Measurements from ENCODE around the gene CAMK2A.

The CAMK2A gene

DNA sequence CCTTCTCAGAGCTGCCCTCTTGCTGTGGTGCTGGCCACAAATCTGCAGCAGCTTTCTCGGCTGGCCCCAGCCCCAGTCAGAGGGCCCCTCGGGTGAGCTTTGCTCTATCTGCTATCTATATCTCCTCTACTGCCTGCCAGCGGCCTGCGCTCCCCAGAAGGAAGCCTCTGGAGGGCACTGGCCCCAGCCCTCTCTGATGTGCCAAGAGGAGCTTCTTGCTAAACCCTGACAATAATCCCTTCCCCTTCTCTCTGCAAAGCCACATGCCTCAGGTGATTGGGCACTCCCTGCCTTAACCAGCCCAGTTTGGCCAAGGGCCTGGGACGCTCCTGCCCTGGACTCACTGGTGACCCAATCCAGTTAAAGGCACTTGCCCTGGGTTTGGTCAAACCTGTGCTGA is 42.7 kb downstream of the CAMK2A start:
- H3K4me2 ChIP-seq (ENCODE audit: low read length) = no peak overlapping the region
- no peaks in the 10 kb centered on the region for H3K36me3 ChIP-seq (ENCODE audit: insufficient read depth, low read length)
- H3K4me3 ChIP-seq (ENCODE audit: low read length) = no peak overlapping the region
- H3K4me1 ChIP-seq (ENCODE audit: control insufficient read depth, insufficient read depth, low read length) = peaks cover 9% of the 10 kb centered on the region
- no peaks in the 10 kb centered on the region for H3K9me3 ChIP-seq (replicated peaks; ENCODE audit: low read length)
- peaks cover 20% of the 10 kb centered on the region for H3K27me3 ChIP-seq (ENCODE audit: control insufficient read depth, insufficient read depth, low read length)
- H3K9ac ChIP-seq (ENCODE audit: low read depth, low read length) = no peak overlapping the region

DNA sequence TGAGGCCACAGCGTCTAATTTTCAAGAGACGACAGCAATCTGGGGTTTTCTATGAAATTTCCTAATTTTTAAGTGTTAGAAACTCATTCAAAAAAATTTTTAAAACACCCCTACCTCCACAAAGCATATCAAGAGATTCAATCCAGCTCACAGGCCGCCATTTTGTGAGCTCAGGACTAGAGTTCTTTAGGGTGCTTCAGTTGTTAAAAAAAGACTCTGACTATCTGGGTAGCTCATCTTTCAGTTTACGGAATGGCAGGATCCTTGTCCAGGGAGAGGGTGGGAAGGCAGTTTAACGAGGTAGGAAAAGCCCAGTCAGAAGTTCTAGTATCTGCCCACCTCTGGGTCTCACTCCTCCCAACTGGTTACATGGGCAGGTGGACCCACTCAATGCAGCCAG is 43.1 kb downstream of the CAMK2A start:
- no peaks in the 10 kb centered on the region for H3K36me3 ChIP-seq (ENCODE audit: insufficient read depth, low read length)
- peaks cover 9% of the 10 kb centered on the region for H3K4me1 ChIP-seq (ENCODE audit: control insufficient read depth, insufficient read depth, low read length)
- no peaks in the 10 kb centered on the region for H3K9me3 ChIP-seq (replicated peaks; ENCODE audit: low read length)
- peaks cover 15% of the 10 kb centered on the region for H3K27me3 ChIP-seq (ENCODE audit: control insufficient read depth, insufficient read depth, low read length)
- H3K4me2 ChIP-seq (ENCODE audit: low read length) = no peak overlapping the region
- H3K9ac ChIP-seq (ENCODE audit: low read depth, low read length) = no peak overlapping the region
- no peak overlapping the region for H3K4me3 ChIP-seq (ENCODE audit: low read length)

DNA sequence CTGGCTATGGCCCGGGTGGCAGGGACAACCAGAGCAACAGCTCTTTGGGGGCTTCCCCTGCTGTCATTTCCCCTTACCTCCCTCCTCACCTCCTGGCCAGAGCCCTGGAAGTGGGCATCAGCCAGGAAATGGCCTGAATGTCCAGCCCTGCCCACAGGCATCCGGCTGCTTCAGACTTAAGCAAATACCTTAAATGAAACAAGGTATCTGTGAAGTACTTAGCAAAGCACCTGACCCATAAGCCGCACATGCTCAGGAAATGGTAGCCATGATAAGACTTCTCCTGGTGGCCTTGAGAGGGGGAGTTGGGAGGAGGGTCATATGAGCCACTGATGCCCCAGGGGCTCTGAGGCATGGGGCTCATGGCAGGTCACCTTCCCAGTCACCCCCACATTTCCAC is 43.8 kb downstream of the CAMK2A start:
- Histone ChIP-seq H3K4me1 (ENCODE audit: control insufficient read depth, insufficient read depth, low read length) (peaks cover 9% of the 10 kb centered on the region), H3K9ac (ENCODE audit: low read depth, low read length) (no peak overlapping the region), H3K27me3 (ENCODE audit: control insufficient read depth, insufficient read depth, low read length) (peaks cover 13% of the 10 kb centered on the region), H3K36me3 (ENCODE audit: insufficient read depth, low read length) (no peaks in the 10 kb centered on the region), H3K4me3 (ENCODE audit: low read length) (peak overlapping the region; percentile 27), H3K4me2 (ENCODE audit: low read length) (no peak overlapping the region), H3K9me3 (replicated peaks; ENCODE audit: low read length) (no peaks in the 10 kb centered on the region)

DNA sequence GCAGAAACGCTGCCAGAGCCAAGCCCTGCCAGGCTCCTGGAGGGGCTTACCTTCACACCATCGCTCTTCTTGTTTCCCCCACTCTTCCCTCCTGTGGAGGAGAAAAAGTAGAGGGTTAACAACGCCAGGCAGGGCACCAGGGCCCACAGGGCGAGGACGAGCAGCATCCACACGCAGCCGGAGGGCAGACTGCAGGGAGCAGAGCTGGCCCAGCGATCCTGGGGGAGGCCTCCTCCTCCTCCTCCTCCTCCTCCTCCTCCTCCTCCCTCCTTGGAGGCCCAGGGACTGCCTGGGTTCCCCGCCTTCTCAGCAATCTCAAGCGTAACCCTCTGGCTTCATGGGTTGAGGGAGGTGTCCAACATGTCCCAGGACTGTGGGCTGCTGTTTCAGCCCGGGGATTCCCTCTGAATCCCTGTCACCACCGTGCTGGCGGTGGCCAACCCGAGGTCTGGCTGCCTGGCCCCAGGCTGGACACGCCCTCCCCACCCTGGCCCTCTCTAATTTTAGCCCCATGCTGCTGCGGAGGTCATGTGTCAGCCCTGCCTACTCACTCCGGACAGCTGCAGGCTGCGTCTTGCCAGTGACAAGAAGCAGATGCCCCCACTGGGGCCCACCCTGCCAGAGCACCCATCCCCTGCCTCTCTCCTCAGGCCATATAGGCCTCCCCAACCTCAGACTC is 44.3 kb downstream of the CAMK2A start:
- H3K4me1 ChIP-seq (ENCODE audit: control insufficient read depth, insufficient read depth, low read length) = peaks cover 9% of the 10 kb centered on the region
- peak overlapping the region; percentile 43 for H3K4me2 ChIP-seq (ENCODE audit: low read length)
- no peaks in the 10 kb centered on the region for H3K9me3 ChIP-seq (replicated peaks; ENCODE audit: low read length)
- H3K9ac ChIP-seq (ENCODE audit: low read depth, low read length) = no peak overlapping the region
- H3K27me3 ChIP-seq (ENCODE audit: control insufficient read depth, insufficient read depth, low read length) = peaks cover 10% of the 10 kb centered on the region
- peak overlapping the region; percentile 27 for H3K4me3 ChIP-seq (ENCODE audit: low read length)
- no peaks in the 10 kb centered on the region for H3K36me3 ChIP-seq (ENCODE audit: insufficient read depth, low read length)

DNA sequence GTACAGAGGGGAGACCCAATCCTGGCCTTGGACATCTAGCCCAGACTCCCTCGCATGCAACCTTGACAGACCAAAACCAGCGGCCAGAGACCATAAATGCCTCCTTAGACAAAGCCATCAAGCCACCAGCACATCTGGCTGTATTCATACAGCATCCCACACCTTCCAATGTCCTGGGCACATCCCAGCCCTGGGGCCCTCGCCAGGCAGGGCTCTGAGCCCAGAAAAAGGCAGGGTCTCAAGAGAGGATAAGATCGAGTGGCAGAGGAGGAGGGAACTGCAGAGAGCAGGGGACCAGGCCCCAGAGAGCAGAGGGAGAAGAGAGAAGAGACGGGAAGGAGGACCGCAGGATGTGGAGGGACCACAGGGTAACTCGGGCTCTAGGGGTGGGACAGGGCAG is 45.4 kb downstream of the CAMK2A start:
- no peak overlapping the region for H3K4me3 ChIP-seq (ENCODE audit: low read length)

DNA sequence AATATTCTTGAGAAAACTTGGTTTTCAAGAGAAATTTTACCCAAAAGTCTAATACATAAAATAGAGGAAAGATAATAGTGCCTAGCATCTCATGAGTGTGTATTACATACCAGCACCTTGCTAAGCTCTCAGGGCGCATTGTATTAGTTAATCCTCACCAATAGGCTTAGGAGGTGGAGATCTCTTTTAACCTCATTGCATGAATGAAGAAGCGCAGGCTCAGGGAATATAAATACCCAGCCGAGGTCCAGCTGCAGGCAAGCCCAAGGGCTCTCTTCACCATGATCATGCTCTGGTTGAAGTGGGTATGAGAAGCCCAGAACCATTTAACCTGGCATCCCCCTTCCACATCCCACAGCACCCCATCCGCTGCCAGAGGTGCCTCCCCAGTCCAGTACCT is 46.0 kb downstream of the CAMK2A start:
- Histone ChIP-seq H3K4me3 (ENCODE audit: low read length) (no peak overlapping the region), H3K4me2 (ENCODE audit: low read length) (no peak overlapping the region), H3K9ac (ENCODE audit: low read depth, low read length) (no peak overlapping the region), H3K27me3 (ENCODE audit: control insufficient read depth, insufficient read depth, low read length) (peaks cover 7% of the 10 kb centered on the region), H3K9me3 (replicated peaks; ENCODE audit: low read length) (no peaks in the 10 kb centered on the region), H3K36me3 (ENCODE audit: insufficient read depth, low read length) (no peaks in the 10 kb centered on the region), H3K4me1 (ENCODE audit: control insufficient read depth, insufficient read depth, low read length) (peaks cover 9% of the 10 kb centered on the region)

More for the DNA sequence above, 45.4 kb downstream of the CAMK2A start:
- H3K4me1 ChIP-seq (ENCODE audit: control insufficient read depth, insufficient read depth, low read length) = peaks cover 9% of the 10 kb centered on the region
- H3K4me2 ChIP-seq (ENCODE audit: low read length) = no peak overlapping the region
- no peak overlapping the region for H3K9ac ChIP-seq (ENCODE audit: low read depth, low read length)
- no peaks in the 10 kb centered on the region for H3K36me3 ChIP-seq (ENCODE audit: insufficient read depth, low read length)
- H3K27me3 ChIP-seq (ENCODE audit: control insufficient read depth, insufficient read depth, low read length) = peaks cover 7% of the 10 kb centered on the region
- H3K9me3 ChIP-seq (replicated peaks; ENCODE audit: low read length) = no peaks in the 10 kb centered on the region

DNA sequence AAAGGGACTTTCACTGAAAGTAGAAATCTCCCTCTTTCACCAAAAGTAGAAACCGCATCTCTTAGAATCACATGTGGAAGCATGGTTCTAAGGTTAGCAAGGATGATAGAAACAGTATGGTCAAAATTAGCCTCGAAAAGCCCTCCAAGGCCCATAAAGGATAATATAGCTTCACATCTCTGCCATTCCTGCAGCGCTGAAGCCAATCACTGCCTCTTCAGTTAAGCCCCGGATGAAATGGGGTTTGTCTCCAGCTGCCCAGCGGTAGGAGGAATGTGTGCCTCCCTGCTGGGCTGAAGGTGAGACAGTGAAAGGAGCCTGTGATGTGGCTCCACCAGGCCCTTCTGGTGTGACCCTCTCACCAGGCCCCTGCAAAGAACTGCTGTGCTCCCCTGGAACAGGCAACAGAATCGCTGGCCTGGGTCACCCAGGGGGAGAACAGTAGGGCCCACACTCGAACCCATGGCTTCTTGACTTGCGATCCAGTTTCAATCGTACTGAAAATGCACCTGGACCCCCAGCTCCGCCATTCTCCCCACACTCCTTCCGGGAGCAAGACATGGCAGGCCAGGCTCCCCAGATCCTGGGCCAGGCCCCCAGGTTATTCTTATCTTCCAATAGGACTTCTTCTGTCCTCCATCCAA is 47.2 kb downstream of the CAMK2A start:
- Histone ChIP-seq H3K9ac (ENCODE audit: low read depth, low read length) (no peak overlapping the region), H3K4me1 (ENCODE audit: control insufficient read depth, insufficient read depth, low read length) (peaks cover 9% of the 10 kb centered on the region), H3K4me3 (ENCODE audit: low read length) (no peak overlapping the region), H3K9me3 (replicated peaks; ENCODE audit: low read length) (no peaks in the 10 kb centered on the region), H3K4me2 (ENCODE audit: low read length) (no peak overlapping the region), H3K27me3 (ENCODE audit: control insufficient read depth, insufficient read depth, low read length) (peaks cover 7% of the 10 kb centered on the region), H3K36me3 (ENCODE audit: insufficient read depth, low read length) (no peaks in the 10 kb centered on the region)

DNA sequence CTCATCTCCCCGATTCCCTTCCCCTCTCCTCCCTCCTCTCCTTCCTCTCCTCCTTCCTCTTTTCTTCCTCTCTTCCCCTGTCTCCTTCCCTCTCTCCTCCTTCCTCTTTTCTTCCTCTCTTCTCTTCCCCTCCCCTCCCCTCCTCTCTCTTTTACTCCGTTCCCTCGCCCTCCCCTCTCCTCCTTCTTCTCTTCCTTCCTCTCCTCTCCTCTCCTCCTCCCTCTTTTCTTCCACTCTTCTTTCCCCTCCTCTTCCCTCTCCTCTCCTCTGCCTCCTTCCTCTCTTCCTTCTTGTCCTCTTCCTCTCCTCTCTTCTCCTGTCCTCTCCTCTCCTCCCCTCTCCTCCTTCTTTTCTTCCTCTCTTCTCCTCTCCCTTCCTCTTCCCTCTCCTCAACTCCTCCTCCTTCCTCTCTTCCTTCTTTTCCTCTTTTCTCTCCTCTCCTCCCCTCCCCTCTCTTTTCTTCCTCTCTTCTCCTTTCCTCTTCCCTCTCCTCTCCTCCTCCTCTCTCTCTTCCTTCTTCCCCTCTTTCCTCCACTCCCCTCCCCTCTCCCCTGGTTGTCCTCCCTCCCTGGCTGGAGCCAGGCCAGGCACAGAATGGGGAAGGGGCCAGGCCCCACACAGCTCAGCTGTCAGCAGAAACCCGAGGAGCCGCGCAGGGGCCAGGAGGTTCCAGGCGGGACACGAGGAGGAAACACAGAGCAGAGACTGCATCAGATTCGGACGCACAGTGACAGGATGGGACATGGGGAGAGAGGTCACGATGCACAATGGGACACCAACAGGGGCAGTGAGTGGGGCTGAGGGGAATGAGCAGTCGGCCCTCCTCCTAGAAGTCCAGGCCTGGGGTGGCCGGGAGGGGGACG is 48.0 kb downstream of the CAMK2A start:
- Histone ChIP-seq H3K4me1 (ENCODE audit: control insufficient read depth, insufficient read depth, low read length) (peaks cover 9% of the 10 kb centered on the region), H3K4me2 (ENCODE audit: low read length) (no peak overlapping the region), H3K36me3 (ENCODE audit: insufficient read depth, low read length) (no peaks in the 10 kb centered on the region), H3K9me3 (replicated peaks; ENCODE audit: low read length) (no peaks in the 10 kb centered on the region), H3K9ac (ENCODE audit: low read depth, low read length) (no peak overlapping the region), H3K27me3 (ENCODE audit: control insufficient read depth, insufficient read depth, low read length) (peaks cover 10% of the 10 kb centered on the region), H3K4me3 (ENCODE audit: low read length) (no peak overlapping the region)

DNA sequence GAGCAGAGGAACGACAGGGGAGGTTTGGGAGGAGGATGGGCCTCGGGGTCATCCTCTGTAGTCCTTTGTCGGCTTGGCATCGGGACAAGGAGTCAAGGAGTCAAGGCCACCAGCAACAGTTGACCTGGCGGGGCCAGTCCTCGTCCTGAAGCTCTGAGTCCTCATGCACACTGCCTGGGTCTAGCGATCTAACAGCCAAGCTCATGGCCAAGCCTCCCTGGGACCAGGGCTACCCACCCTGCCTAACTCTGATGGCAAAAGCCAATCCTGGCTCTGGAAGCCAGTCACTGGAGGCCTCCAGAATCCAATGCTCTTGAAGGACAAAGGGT is 49.8 kb downstream of the CAMK2A start:
- Histone ChIP-seq H3K36me3 (ENCODE audit: insufficient read depth, low read length) (no peaks in the 10 kb centered on the region), H3K9me3 (replicated peaks; ENCODE audit: low read length) (no peaks in the 10 kb centered on the region), H3K4me1 (ENCODE audit: control insufficient read depth, insufficient read depth, low read length) (no peaks in the 10 kb centered on the region), H3K27me3 (ENCODE audit: control insufficient read depth, insufficient read depth, low read length) (peaks cover 14% of the 10 kb centered on the region), H3K4me3 (ENCODE audit: low read length) (no peak overlapping the region), H3K4me2 (ENCODE audit: low read length) (no peak overlapping the region), H3K9ac (ENCODE audit: low read depth, low read length) (no peak overlapping the region)

DNA sequence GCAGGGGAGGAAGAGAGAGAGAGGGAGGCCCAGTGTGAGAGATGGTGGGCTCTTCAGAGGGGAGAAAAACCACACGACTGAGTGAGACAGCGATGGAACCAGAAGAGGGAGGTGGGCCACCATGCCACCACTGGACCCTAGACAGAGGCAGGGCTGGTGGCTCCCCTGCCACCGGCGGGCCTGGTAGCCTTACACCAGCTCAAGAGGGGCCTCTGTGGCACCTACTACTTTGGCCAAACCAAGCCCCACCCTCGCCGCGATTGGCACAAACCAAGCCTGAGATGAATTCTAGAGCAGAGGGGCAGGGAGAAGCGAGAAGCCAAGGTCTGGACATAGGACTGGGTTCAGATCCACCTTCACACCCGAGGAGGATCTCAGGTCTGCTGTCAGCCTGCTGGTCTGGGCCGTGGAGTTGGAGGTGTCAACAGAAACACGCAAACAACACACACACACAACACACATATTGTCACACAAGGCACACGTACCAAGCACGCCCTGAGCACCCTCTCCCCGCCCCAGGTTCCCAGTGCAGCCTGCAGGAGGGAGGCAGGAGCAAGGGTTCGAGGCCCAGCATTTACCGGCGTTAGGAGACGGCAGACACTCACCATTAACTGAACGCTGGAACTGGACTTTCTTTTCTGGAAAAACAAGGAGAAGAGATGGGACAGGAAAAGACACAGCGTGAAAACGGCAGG is 50.3 kb downstream of the CAMK2A start:
- Histone ChIP-seq H3K36me3 (ENCODE audit: insufficient read depth, low read length) (no peaks in the 10 kb centered on the region), H3K27me3 (ENCODE audit: control insufficient read depth, insufficient read depth, low read length) (peaks cover 14% of the 10 kb centered on the region)

DNA sequence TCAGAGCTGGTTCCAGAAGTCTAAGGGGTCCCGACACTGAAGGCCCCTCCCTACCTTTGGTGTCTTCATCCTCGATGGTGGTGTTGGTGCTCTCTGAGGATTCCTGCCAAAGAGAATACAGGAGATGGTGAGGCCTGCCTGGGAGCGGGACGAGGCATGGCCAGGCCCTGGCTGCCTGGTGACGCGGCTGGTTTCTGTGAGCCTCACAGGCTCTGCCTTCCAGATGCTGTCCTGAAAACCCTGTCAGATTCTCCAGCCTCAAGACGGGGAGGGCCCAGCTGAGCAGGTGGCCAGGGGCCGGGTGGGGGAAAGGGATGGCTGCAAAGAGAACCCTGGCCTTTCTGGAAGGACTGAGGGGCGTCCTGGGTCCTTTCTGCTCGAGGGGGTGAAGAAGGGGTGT is 50.9 kb downstream of the CAMK2A start:
- no peak overlapping the region for H3K4me3 ChIP-seq (ENCODE audit: low read length)
- H3K4me1 ChIP-seq (ENCODE audit: control insufficient read depth, insufficient read depth, low read length) = no peaks in the 10 kb centered on the region
- peaks cover 9% of the 10 kb centered on the region for H3K27me3 ChIP-seq (ENCODE audit: control insufficient read depth, insufficient read depth, low read length)
- no peak overlapping the region for H3K4me2 ChIP-seq (ENCODE audit: low read length)
- no peaks in the 10 kb centered on the region for H3K9me3 ChIP-seq (replicated peaks; ENCODE audit: low read length)
- H3K36me3 ChIP-seq (ENCODE audit: insufficient read depth, low read length) = no peaks in the 10 kb centered on the region
- no peak overlapping the region for H3K9ac ChIP-seq (ENCODE audit: low read depth, low read length)

More for the DNA sequence above, 50.3 kb downstream of the CAMK2A start:
- no peak overlapping the region for H3K4me2 ChIP-seq (ENCODE audit: low read length)
- no peak overlapping the region for H3K9ac ChIP-seq (ENCODE audit: low read depth, low read length)
- no peaks in the 10 kb centered on the region for H3K4me1 ChIP-seq (ENCODE audit: control insufficient read depth, insufficient read depth, low read length)
- no peaks in the 10 kb centered on the region for H3K9me3 ChIP-seq (replicated peaks; ENCODE audit: low read length)
- no peak overlapping the region for H3K4me3 ChIP-seq (ENCODE audit: low read length)

Data from skeletal muscle satellite cell (primary cell).